Keratinocyte (primary cell): ENCODE results near the gene ATP11A. TPM values are rescaled to one million over a fixed set of nuclear protein-coding genes. Genes with fewer than 3 reads are reported as not detected.

Experiments
- DNase-seq: peaks from one replicate; pipeline ENCODE4 v3.0.0-alpha.2; 2011; ENCODE audit warnings: low read depth, missing footprints, low spot score
- FAIRE-seq: peaks from 2 replicates; lab custom pipeline; 2011; peaks lifted over from hg19 to GRCh38; lab: Jason Lieb, UNC
- H2AFZ ChIP-seq: 2 replicates; pipeline ENCODE4 v1.6.0; 2012; ENCODE audit warnings: low read length, control low read depth, inconsistent platforms; ENCODE audit not compliant: control insufficient read depth
- H3K27ac ChIP-seq: 2 replicates; pipeline ENCODE4 v1.5.1; 2011; ENCODE audit warnings: low read length; ENCODE audit not compliant: control insufficient read depth, insufficient read depth
- H3K27me3 ChIP-seq: 3 replicates; pipeline ENCODE4 v1.6.0; 2011; ENCODE audit warnings: low read length; ENCODE audit not compliant: control insufficient read depth, insufficient read depth; ENCODE audit errors: extremely low read depth
- H3K36me3 ChIP-seq, 2 experiments: 2 replicates in 1 of 2; 3 replicates in 1 of 2; pipeline ENCODE4 v1.5.1; 2011; ENCODE audit warnings: low read length in 2 of 2, mild to moderate bottlenecking in 1 of 2; ENCODE audit not compliant: control insufficient read depth in 2 of 2, insufficient read depth in 2 of 2; ENCODE audit errors: extremely low read depth in 1 of 2
- H3K4me1 ChIP-seq: 3 replicates; pipeline ENCODE4 v1.5.1; 2011; ENCODE audit warnings: low read length; ENCODE audit not compliant: control insufficient read depth, insufficient read depth; ENCODE audit errors: extremely low read depth
- H3K4me2 ChIP-seq: 3 replicates; pipeline ENCODE4 v1.6.0; 2011; ENCODE audit warnings: low read depth, low read length; ENCODE audit not compliant: control insufficient read depth, insufficient read depth; ENCODE audit errors: extremely low read depth
- H3K4me3 ChIP-seq, 3 experiments: fragments of 200-600 bp in 1 of 3; sonication (generic) in 1 of 3; 2 replicates in 2 of 3; 3 replicates in 1 of 3; pipeline ENCODE4 v1.5.1; 2011 to 2016; ENCODE audit warnings: low read length in 3 of 3, mild to moderate bottlenecking in 3 of 3, control low read depth in 2 of 3, inconsistent platforms in 1 of 3, low read depth in 1 of 3, mixed read lengths in 1 of 3, mixed run types in 1 of 3, moderate library complexity in 1 of 3; ENCODE audit not compliant: control insufficient read depth in 2 of 3, insufficient read depth in 2 of 3; ENCODE audit errors: extremely low read depth in 1 of 3
- H3K79me2 ChIP-seq: 2 replicates; pipeline ENCODE4 v1.6.0; 2012; ENCODE audit warnings: low read length; ENCODE audit not compliant: control insufficient read depth, insufficient read depth
- H3K9ac ChIP-seq: 3 replicates; pipeline ENCODE4 v1.6.0; 2011; ENCODE audit warnings: low read length; ENCODE audit not compliant: control insufficient read depth, insufficient read depth; ENCODE audit errors: extremely low read depth
- H3K9me1 ChIP-seq: 3 replicates; pipeline ENCODE4 v1.6.0; 2011; ENCODE audit warnings: low read length; ENCODE audit not compliant: control insufficient read depth, insufficient read depth; ENCODE audit errors: extremely low read depth
- H3K9me3 ChIP-seq: 2 replicates; pipeline ENCODE4 v1.5.1; 2012; ENCODE audit warnings: low read depth, low read length; ENCODE audit not compliant: control insufficient read depth
- H4K20me1 ChIP-seq: 3 replicates; pipeline ENCODE4 v1.6.0; 2011; ENCODE audit warnings: low read length; ENCODE audit not compliant: control insufficient read depth, insufficient read depth; ENCODE audit errors: extremely low read depth
- CTCF ChIP-seq, 3 experiments: IDR thresholded peaks in 1 of 3; conservative IDR thresholded peaks in 1 of 3; optimal IDR thresholded peaks in 1 of 3; 2 replicates in 2 of 3; 3 replicates in 1 of 3; pipeline versions ENCODE3 to v1.5.1; 2011; ENCODE audit warnings: low read length in 3 of 3, mild to moderate bottlenecking in 3 of 3, moderate library complexity in 2 of 3, control low read depth in 1 of 3, inconsistent platforms in 1 of 3; ENCODE audit not compliant: insufficient read depth in 2 of 3; ENCODE audit errors: extremely low read depth in 1 of 3
- EZH2 ChIP-seq: IDR thresholded peaks from one replicate; pipeline ENCODE4 v1.6.1; 2012; ENCODE audit warnings: inconsistent platforms, mild to moderate bottlenecking, low read length, moderate library complexity
- dilution Hi-C: fragments of 300-500 bp; cut with MboI; formaldehyde crosslinking; loops from one replicate; pipeline ENCODE4 v1.7.0; 2020; ENCODE audit warnings: low sequenced_read_pairs; ENCODE audit not compliant: extremely low pct_ligation_motif_present
- polyA plus RNA-seq, 5 experiments: library from polyadenylated mRNA; depleted of rRNA in 3 of 5; stranded (reverse) in 3 of 5; stranded (forward) in 1 of 5; unstranded in 1 of 5; fragments of >200 nt; gene quantifications; 1 replicate in 1 of 5; 2 replicates in 3 of 5; 3 replicates in 1 of 5; pipeline versions ENCODE4 v1.2.1 to v1.2.3, GENCODE V29; 2011 to 2012; ENCODE audit warnings: missing spikeins in 2 of 5, low read depth in 1 of 5, low replicate concordance in 1 of 5

Gene ATP11A
- polyA plus RNA-seq, 1 donor (not counting 4 experiments of a cell fraction or from before 2014, with no cell fraction given), result 4.3 TPM

DNA sequence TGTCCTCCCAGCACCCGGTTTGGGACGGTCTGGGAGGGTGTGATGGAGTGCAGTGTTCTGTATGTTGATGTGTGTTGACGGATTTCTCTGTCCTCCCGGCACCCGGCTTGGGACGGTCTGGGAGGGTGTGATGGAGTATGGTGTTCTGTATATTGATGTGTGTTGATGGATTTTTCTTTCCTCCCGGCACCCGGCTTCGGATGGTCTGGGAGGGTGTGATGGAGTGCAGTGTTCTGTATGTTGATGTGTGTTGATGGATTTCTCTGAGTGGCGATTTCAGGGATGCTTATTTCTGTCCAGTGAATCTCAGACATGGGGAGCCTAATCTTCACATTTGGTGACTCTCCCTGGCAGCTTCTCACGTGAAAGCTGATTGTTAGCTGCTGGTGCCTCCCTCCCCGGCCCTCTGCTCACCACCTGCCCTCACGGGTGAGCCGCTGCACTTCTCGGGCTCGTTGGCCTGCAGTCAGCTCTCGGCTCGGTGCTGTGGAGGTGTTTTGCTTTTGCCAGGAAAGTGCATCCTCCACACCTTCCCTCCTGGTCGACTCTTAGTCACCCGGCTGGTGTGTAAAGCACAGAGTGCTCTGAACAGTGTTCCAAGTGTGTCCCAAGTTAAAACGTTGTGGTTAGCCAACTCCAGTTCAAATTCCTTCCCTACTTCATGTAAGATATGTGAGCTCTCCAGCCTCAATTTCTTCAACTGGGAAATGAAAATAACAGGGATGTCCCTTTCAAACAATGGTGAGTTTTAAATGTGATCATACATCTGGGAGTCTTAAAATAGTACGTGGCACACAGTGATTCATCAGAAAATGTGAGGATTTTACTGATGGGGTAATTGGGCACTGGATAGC, 54.6 kb downstream of the ATP11A start:
- Histone ChIP-seq H3K27ac (no peak overlapping the region), H2AFZ (no peak overlapping the region), H3K9ac (no peak overlapping the region), H3K36me3 (no peaks in the 10 kb centered on the region), H3K4me1 (peaks cover 9% of the 10 kb centered on the region), H3K27me3 (no peaks in the 10 kb centered on the region), H3K9me1 (no peaks in the 10 kb centered on the region), H3K79me2 (peaks cover 15% of the 10 kb centered on the region), H3K9me3 (no peaks in the 10 kb centered on the region), H3K4me3 (no peak overlapping the region), H4K20me1 (peaks cover 10% of the 10 kb centered on the region), H3K4me2 (peak overlapping the region; percentile 17)
- no peak for TF ChIP-seq EZH2
- TF ChIP-seq CTCF (optimal IDR thresholded peaks at IDR 0.05 in 1 of 3, IDR thresholded peaks at IDR 0.05 in 1 of 3, conservative IDR thresholded peaks at IDR 0.05 in 1 of 3; ENCODE audit: extremely low read depth in 1 of 3, insufficient read depth in 2 of 3, low read length in 3 of 3), result no peak
- peak; percentile 62 for FAIRE-seq
- dilution Hi-C loops, result no loop called here
- no peak for DNase-seq

GRCh38 chr13:112746044-112746443, 56.2 kb downstream of the ATP11A start:
- H3K4me3 ChIP-seq, result no peak overlapping the region
- no peak for FAIRE-seq

More at GRCh38 chr13:112746044-112746443, 56.2 kb downstream of the ATP11A start:
- Histone ChIP-seq H3K9me3 (no peaks in the 10 kb centered on the region), H3K4me2 (no peak overlapping the region), H3K36me3 (no peaks in the 10 kb centered on the region), H3K27me3 (no peaks in the 10 kb centered on the region), H3K9me1 (no peaks in the 10 kb centered on the region), H3K4me1 (peaks cover 9% of the 10 kb centered on the region), H2AFZ (no peak overlapping the region), H3K79me2 (peaks cover 15% of the 10 kb centered on the region), H3K27ac (no peak overlapping the region), H4K20me1 (peaks cover 10% of the 10 kb centered on the region), H3K9ac (no peak overlapping the region)
- no peak for DNase-seq
- TF ChIP-seq CTCF (optimal IDR thresholded peaks at IDR 0.05 in 1 of 3, IDR thresholded peaks at IDR 0.05 in 1 of 3, conservative IDR thresholded peaks at IDR 0.05 in 1 of 3; ENCODE audit: extremely low read depth in 1 of 3, insufficient read depth in 2 of 3, low read length in 3 of 3) (no peak), EZH2 (no peak)
- dilution Hi-C loops, result no loop called here
